Measurements from ENCODE around the gene FGD3. TPM values are rescaled to one million over a fixed set of nuclear protein-coding genes. Genes with fewer than 3 reads are reported as not detected.

The FGD3 gene
- total RNA-seq, 1 experiment from 2014 or later: 26.6 TPM

- Histone ChIP-seq H3K36me3 (ENCODE audit: control insufficient read depth, insufficient read depth, low read length) (no peaks in the 10 kb centered on the region), H3K4me1 (no peaks in the 10 kb centered on the region), H3K27me3 (replicated peaks; ENCODE audit: control insufficient read depth, insufficient read depth, low read length) (no peaks in the 10 kb centered on the region), H3K4me3 (ENCODE audit: low read depth, low read length) (no peak overlapping the region), H3K9me3 (no peaks in the 10 kb centered on the region)
- ChIA-PET POLR2A (no interaction called here), CTCF (no interaction called here)
- Mint-ChIP-seq H3K4me3 (ENCODE audit: unreplicated experiment) (no peak overlapping the region), H3K27ac (ENCODE audit: unreplicated experiment) (no peak overlapping the region), H3K9me3 (ENCODE audit: unreplicated experiment) (no peaks in the 10 kb centered on the region), H3K4me1 (ENCODE audit: low read depth, unreplicated experiment) (no peaks in the 10 kb centered on the region), H3K36me3 (ENCODE audit: insufficient read depth, unreplicated experiment) (peaks cover 10% of the 10 kb centered on the region), H3K27me3 (ENCODE audit: insufficient read depth, unreplicated experiment) (no peaks in the 10 kb centered on the region)
- DNase-seq: no peak
- TF ChIP-seq, protein P1, sequence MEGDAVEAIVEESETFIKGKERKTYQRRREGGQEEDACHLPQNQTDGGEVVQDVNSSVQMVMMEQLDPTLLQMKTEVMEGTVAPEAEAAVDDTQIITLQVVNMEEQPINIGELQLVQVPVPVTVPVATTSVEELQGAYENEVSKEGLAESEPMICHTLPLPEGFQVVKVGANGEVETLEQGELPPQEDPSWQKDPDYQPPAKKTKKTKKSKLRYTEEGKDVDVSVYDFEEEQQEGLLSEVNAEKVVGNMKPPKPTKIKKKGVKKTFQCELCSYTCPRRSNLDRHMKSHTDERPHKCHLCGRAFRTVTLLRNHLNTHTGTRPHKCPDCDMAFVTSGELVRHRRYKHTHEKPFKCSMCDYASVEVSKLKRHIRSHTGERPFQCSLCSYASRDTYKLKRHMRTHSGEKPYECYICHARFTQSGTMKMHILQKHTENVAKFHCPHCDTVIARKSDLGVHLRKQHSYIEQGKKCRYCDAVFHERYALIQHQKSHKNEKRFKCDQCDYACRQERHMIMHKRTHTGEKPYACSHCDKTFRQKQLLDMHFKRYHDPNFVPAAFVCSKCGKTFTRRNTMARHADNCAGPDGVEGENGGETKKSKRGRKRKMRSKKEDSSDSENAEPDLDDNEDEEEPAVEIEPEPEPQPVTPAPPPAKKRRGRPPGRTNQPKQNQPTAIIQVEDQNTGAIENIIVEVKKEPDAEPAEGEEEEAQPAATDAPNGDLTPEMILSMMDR (IDR thresholded peaks at IDR 0.05; ENCODE audit: insufficient read depth in 1 of 2, low read depth in 1 of 2, low read length in 1 of 2, severe bottlenecking in 1 of 2, unreplicated experiment in 1 of 2): no peak
- no TSS peak for BruUV-seq (replicated peaks)
- intact Hi-C loops (cut with micrococcal nuclease; ENCODE audit: unreplicated experiment): no loop called here
Observed at GRCh38 chr9:93007529-93008058, 60.3 kb downstream of the FGD3 start.

DNA sequence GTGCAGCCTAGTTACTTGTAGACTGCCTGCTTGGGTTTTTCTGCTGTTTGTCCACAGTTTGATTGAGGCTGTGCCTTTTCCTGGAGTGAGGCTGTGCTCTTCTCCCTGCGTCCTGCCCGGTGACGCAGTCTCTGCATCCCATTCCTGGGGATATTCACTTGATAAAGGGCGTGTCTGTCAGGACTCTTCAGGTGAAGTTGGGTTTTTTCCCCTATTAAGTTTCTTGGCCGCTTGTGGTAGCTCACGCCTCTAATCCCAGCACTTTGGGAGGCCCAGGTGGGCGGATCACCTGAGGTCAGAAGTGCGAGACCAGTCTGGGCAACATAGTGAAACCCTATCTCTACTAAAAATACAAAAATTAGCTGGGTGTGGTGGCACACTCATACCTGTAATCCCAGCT, 61.1 kb downstream of the FGD3 start:
- peaks cover 11% of the 10 kb centered on the region for H3K36me3 Mint-ChIP-seq (ENCODE audit: insufficient read depth, unreplicated experiment)
- BruUV-seq (replicated peaks): no TSS peak
- DNase-seq: no peak

DNA sequence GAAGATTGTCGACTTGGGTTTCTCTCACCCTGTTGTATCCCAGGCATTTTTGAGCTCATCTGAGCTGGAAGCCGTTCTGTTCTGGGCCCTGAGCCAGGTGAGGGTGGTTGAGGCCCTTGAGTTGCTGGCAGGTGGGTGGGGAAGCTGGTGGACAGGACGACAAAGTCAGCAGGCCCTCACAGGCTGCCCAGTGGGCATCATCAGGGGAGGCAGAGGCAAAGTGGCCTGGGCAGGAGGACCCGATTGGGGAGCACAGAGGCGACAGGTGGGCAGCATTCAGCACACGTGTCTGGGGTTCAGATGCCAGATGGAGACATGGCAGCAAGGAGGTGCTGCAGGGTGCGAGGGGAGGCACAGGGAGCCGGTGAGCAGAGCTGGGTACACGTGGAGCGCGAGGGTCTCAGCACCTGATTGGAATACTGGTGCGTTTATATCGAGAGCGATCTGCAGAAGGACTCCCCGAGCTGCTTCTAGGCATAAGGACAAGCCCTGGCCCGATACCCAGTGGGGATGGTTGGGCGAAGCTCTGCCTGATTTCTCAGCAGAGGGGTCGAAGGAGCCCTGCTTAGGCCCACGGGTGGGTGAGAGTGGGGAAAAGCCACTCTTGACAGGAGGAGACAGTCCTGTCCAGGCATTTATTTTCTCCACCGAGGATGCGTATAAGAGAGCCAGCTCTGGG, 62.2 kb downstream of the FGD3 start:
- no peak overlapping the region for H3K27ac Mint-ChIP-seq (ENCODE audit: unreplicated experiment)

More for the DNA sequence above, 61.1 kb downstream of the FGD3 start:
- Mint-ChIP-seq H3K4me3 (ENCODE audit: unreplicated experiment) (no peak overlapping the region), H3K4me1 (ENCODE audit: low read depth, unreplicated experiment) (no peaks in the 10 kb centered on the region), H3K27ac (ENCODE audit: unreplicated experiment) (no peak overlapping the region), H3K9me3 (ENCODE audit: unreplicated experiment) (no peaks in the 10 kb centered on the region), H3K27me3 (ENCODE audit: insufficient read depth, unreplicated experiment) (no peaks in the 10 kb centered on the region)
- no peaks in the 10 kb centered on the region for H3K4me1 ChIP-seq
- POLR2A ChIA-PET: no interaction called here
- no peaks in the 10 kb centered on the region for H3K9me3 ChIP-seq
- H3K36me3 ChIP-seq (ENCODE audit: control insufficient read depth, insufficient read depth, low read length): no peaks in the 10 kb centered on the region
- TF ChIP-seq, protein P1 (IDR thresholded peaks at IDR 0.05; ENCODE audit: insufficient read depth in 1 of 2, low read depth in 1 of 2, low read length in 1 of 2, severe bottlenecking in 1 of 2, unreplicated experiment in 1 of 2): no peak
- intact Hi-C loops (cut with micrococcal nuclease; ENCODE audit: unreplicated experiment): no loop called here
- H3K4me3 ChIP-seq (ENCODE audit: low read depth, low read length): no peak overlapping the region
- CTCF ChIA-PET: no interaction called here
- H3K27me3 ChIP-seq (replicated peaks; ENCODE audit: control insufficient read depth, insufficient read depth, low read length): no peaks in the 10 kb centered on the region

More for the DNA sequence above, 62.2 kb downstream of the FGD3 start:
- ChIA-PET CTCF (no interaction called here), POLR2A (interaction anchor here (0.7 kb wide), 1 partner anchor 81 kb away, joined by 3 read pairs; no protein-coding TSS in a partner anchor)
- intact Hi-C loops (cut with micrococcal nuclease; ENCODE audit: unreplicated experiment): no loop called here
- DNase-seq: no peak
- Mint-ChIP-seq H3K4me3 (ENCODE audit: unreplicated experiment) (no peak overlapping the region), H3K27me3 (ENCODE audit: insufficient read depth, unreplicated experiment) (no peaks in the 10 kb centered on the region), H3K9me3 (ENCODE audit: unreplicated experiment) (no peaks in the 10 kb centered on the region), H3K4me1 (ENCODE audit: low read depth, unreplicated experiment) (no peaks in the 10 kb centered on the region), H3K36me3 (ENCODE audit: insufficient read depth, unreplicated experiment) (peaks cover 17% of the 10 kb centered on the region)
- no TSS peak for BruUV-seq (replicated peaks)
- no peaks in the 10 kb centered on the region for H3K4me1 ChIP-seq
- H3K36me3 ChIP-seq (ENCODE audit: control insufficient read depth, insufficient read depth, low read length): no peaks in the 10 kb centered on the region
- no peak overlapping the region for H3K4me3 ChIP-seq (ENCODE audit: low read depth, low read length)
- H3K27me3 ChIP-seq (replicated peaks; ENCODE audit: control insufficient read depth, insufficient read depth, low read length): no peaks in the 10 kb centered on the region
- no peaks in the 10 kb centered on the region for H3K9me3 ChIP-seq
- TF ChIP-seq, protein P1 (IDR thresholded peaks at IDR 0.05; ENCODE audit: insufficient read depth in 1 of 2, low read depth in 1 of 2, low read length in 1 of 2, severe bottlenecking in 1 of 2, unreplicated experiment in 1 of 2): no peak
